T-helper 17 cell (primary cell): ENCODE results near the gene EHBP1. TPM values are rescaled to one million over a fixed set of nuclear protein-coding genes. Genes with fewer than 3 reads are reported as not detected.
"Not testable (repeated sequence)": the region's sequence is repeated elsewhere in the genome, so short reads cannot be mapped to it uniquely, and the experiment has no call there.

Experiments
- ATAC-seq: fragments of 150-1000 bp; cut with Tn5 transposase; 2 replicates; pipeline ENCODE4 v1.10.0; 2021; ENCODE audit warnings: mild to moderate bottlenecking, moderate library complexity
- DNase-seq, 3 donors: peaks; one replicate each; pipeline versions ENCODE4 v3.0.0 to v3.0.0-alpha.2; 2020 to 2021
- H3K9me3 ChIP-seq: one replicate; pipeline ENCODE4 v1.7.0; 2013; ENCODE audit warnings: low read length, mild to moderate bottlenecking; ENCODE audit not compliant: control insufficient read depth, poor library complexity, severe bottlenecking
- H3K27ac Mint-ChIP-seq: one replicate; pipeline ENCODE4 v1.8.0; 2022; ENCODE audit warnings: mild to moderate bottlenecking, moderate library complexity, mixed read lengths
- H3K27me3 Mint-ChIP-seq: one replicate; pipeline ENCODE4 v1.8.0; 2022; ENCODE audit warnings: mixed read lengths
- H3K36me3 Mint-ChIP-seq: one replicate; pipeline ENCODE4 v1.8.0; 2022; ENCODE audit warnings: low read depth, mixed read lengths
- H3K4me1 Mint-ChIP-seq: one replicate; pipeline ENCODE4 v1.8.0; 2022; ENCODE audit warnings: mild to moderate bottlenecking, mixed read lengths
- H3K4me3 Mint-ChIP-seq: one replicate; pipeline ENCODE4 v1.8.0; 2022; ENCODE audit warnings: mild to moderate bottlenecking, moderate library complexity, mixed read lengths
- total RNA-seq, 4 donors: library from RNA in 2 of 4; stranded (reverse) in 2 of 4; gene quantifications; one replicate each; pipeline ENCODE4 v1.2.3 and lab custom pipeline; 2022 to 2026

EHBP1 gene
- total RNA-seq, 2 donors from 2014 or later: 24.5 to 28.2 TPM

DNA sequence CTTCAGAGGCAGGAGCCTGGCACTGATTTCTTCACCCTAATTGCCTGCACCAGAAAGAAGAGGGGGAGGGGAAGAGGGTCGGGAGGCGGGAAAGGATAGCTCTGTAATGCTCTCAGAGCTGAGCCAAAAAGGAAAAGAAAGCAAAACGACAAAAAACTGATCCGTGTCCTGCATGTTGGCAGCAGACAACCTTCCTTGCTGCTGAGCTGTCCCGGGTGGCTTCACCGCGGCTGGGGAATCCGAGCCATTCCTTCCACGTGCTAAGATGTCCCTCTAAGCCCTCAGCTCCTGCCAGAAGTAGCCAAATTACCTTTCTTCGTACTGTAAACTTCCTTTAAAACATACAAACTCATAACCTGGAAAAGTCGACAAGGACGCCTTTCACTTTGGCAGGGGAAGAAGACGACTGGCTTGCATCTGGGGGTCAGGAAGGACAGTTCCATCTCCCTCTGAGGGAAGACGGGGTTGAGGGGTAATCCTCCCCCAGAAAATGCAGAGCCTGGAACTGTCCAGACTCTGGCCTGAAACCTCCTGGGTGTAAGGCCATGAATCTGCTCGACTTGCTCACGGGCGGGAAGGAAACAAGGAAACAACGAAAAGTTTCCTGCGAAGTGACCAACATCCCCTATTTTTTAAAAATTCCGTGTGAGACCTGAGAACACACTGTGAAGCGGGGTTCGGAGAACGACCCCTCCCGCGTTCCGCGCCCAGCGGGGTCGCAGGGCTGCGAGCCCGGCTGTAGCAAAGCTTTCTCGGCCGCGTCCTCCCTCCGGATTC is 352.8 kb downstream of the EHBP1 start:
- Mint-ChIP-seq H3K27ac (no peak overlapping the region), H3K36me3 (peaks cover 6% of the 10 kb centered on the region), H3K4me1 (peaks cover 28% of the 10 kb centered on the region), H3K4me3 (peak overlapping the region; percentile 75), H3K27me3 (peaks cover 74% of the 10 kb centered on the region)
- no peak for ATAC-seq
- DNase-seq: no peak
- H3K9me3 ChIP-seq: peaks cover 3% of the 10 kb centered on the region

- DNase-seq (no peak), ATAC-seq (peak; percentile 21)
- H3K9me3 ChIP-seq: peaks cover 3% of the 10 kb centered on the region
- Mint-ChIP-seq H3K27ac (no peak overlapping the region), H3K27me3 (peaks cover 74% of the 10 kb centered on the region), H3K36me3 (peaks cover 6% of the 10 kb centered on the region), H3K4me1 (peaks cover 24% of the 10 kb centered on the region), H3K4me3 (peak overlapping the region; percentile 75)
These were observed 353.6 kb downstream of the EHBP1 start for GRCh38 chr2:63058921-63059792.

- peaks cover 6% of the 10 kb centered on the region for H3K36me3 Mint-ChIP-seq
- ATAC-seq: no peak
These were observed 354.4 kb downstream of the EHBP1 start for GRCh38 chr2:63059793-63060471.

GRCh38 chr2:63060472-63060991 is 355.0 kb downstream of the EHBP1 start:
- H3K9me3 ChIP-seq: peaks cover 3% of the 10 kb centered on the region
- ATAC-seq (no peak), DNase-seq (no peak)
- peaks cover 6% of the 10 kb centered on the region for H3K36me3 Mint-ChIP-seq
- peaks cover 68% of the 10 kb centered on the region for H3K27me3 Mint-ChIP-seq
- no peak overlapping the region for H3K27ac Mint-ChIP-seq
- H3K4me3 Mint-ChIP-seq: no peak overlapping the region
- peaks cover 22% of the 10 kb centered on the region for H3K4me1 Mint-ChIP-seq

More at GRCh38 chr2:63059793-63060471, 354.4 kb downstream of the EHBP1 start:
- no peak for DNase-seq
- Mint-ChIP-seq H3K4me3 (peak overlapping the region; percentile 31), H3K27me3 (peaks cover 72% of the 10 kb centered on the region), H3K4me1 (peaks cover 22% of the 10 kb centered on the region), H3K27ac (no peak overlapping the region)
- peaks cover 3% of the 10 kb centered on the region for H3K9me3 ChIP-seq

- Mint-ChIP-seq H3K27me3 (peaks cover 56% of the 10 kb centered on the region), H3K4me3 (no peak overlapping the region), H3K27ac (no peak overlapping the region), H3K36me3 (peaks cover 4% of the 10 kb centered on the region), H3K4me1 (peaks cover 3% of the 10 kb centered on the region)
- ATAC-seq (no peak), DNase-seq (no peak)
- peaks cover 3% of the 10 kb centered on the region for H3K9me3 ChIP-seq
These were observed 358.7 kb downstream of the EHBP1 start for GRCh38 chr2:63064197-63064596.

GRCh38 chr2:63064661-63065060 is 359.1 kb downstream of the EHBP1 start:
- H3K27me3 Mint-ChIP-seq: peaks cover 61% of the 10 kb centered on the region
- H3K4me3 Mint-ChIP-seq: no peak overlapping the region
- DNase-seq (no peak), ATAC-seq (no peak)
- H3K27ac Mint-ChIP-seq: no peak overlapping the region
- H3K36me3 Mint-ChIP-seq: peaks cover 4% of the 10 kb centered on the region
- H3K9me3 ChIP-seq: peaks cover 3% of the 10 kb centered on the region
- peaks cover 3% of the 10 kb centered on the region for H3K4me1 Mint-ChIP-seq

GRCh38 chr2:63066265-63066664 is 360.8 kb downstream of the EHBP1 start:
- peaks cover 2% of the 10 kb centered on the region for H3K36me3 Mint-ChIP-seq
- H3K4me1 Mint-ChIP-seq: no peaks in the 10 kb centered on the region
- ATAC-seq (no peak), DNase-seq (no peak)
- H3K9me3 ChIP-seq: peaks cover under 1% of the 10 kb centered on the region
- peaks cover 54% of the 10 kb centered on the region for H3K27me3 Mint-ChIP-seq
- no peak overlapping the region for H3K27ac Mint-ChIP-seq
- H3K4me3 Mint-ChIP-seq: no peak overlapping the region

GRCh38 chr2:63066838-63067237 is 361.3 kb downstream of the EHBP1 start:
- Mint-ChIP-seq H3K36me3 (peaks cover 2% of the 10 kb centered on the region), H3K27ac (no peak overlapping the region), H3K4me3 (no peak overlapping the region), H3K4me1 (no peaks in the 10 kb centered on the region), H3K27me3 (peaks cover 48% of the 10 kb centered on the region)
- no peaks in the 10 kb centered on the region for H3K9me3 ChIP-seq
- ATAC-seq: no peak
- DNase-seq: no peak

DNA sequence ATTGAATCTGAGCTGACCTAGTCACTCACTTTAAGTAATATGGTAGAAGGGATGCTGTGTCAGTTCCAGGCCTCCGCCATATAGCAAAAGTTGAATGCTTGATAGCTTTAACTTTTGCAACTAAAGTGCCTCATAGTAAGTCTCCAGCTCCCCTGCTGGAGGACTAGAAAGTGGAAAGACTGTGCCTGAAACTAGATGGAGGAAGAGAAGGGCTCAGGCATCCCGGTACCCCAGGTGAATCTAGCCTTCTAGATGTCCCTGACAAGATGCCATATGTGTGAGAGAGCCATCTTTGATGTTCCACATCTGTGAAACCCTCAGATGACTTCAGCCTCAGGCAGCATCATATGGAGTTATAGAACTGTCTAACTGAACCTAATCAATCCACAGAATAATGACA is 366.2 kb downstream of the EHBP1 start:
- peaks cover 2% of the 10 kb centered on the region for H3K36me3 Mint-ChIP-seq
- no peak for ATAC-seq
- H3K4me1 Mint-ChIP-seq: no peaks in the 10 kb centered on the region
- no peaks in the 10 kb centered on the region for H3K9me3 ChIP-seq
- H3K27ac Mint-ChIP-seq: no peak overlapping the region
- no peak for DNase-seq
- H3K4me3 Mint-ChIP-seq: no peak overlapping the region
- H3K27me3 Mint-ChIP-seq: peaks cover 43% of the 10 kb centered on the region

GRCh38 chr2:63073994-63074393 is 368.5 kb downstream of the EHBP1 start:
- H3K4me1 Mint-ChIP-seq: no peaks in the 10 kb centered on the region
- peaks cover 49% of the 10 kb centered on the region for H3K27me3 Mint-ChIP-seq
- H3K27ac Mint-ChIP-seq: no peak overlapping the region
- ATAC-seq: no peak
- no peaks in the 10 kb centered on the region for H3K36me3 Mint-ChIP-seq
- DNase-seq: no peak
- no peak overlapping the region for H3K4me3 Mint-ChIP-seq
- no peaks in the 10 kb centered on the region for H3K9me3 ChIP-seq

DNA sequence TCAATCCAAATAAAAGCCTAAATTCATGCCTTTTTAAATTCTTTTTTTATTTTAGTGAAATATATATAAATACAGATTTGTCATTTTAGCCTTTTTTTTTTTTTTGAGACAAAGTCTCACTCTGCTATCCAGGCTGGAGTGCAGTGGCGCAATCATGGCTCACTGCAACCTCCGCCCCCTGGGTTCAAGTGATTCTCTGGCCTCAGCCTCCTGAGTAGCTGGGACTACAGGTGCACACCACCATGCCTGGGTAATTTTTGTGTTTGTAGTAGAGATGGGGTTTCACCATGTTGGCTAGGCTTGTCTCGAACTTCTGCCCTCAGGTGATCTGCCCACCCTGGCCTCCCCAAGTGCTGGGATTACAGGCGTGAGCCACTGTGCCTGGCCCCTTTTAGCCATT is 368.9 kb downstream of the EHBP1 start:
- peaks cover 46% of the 10 kb centered on the region for H3K27me3 Mint-ChIP-seq
- H3K27ac Mint-ChIP-seq, ATAC-seq: not testable (repeated sequence)

DNA sequence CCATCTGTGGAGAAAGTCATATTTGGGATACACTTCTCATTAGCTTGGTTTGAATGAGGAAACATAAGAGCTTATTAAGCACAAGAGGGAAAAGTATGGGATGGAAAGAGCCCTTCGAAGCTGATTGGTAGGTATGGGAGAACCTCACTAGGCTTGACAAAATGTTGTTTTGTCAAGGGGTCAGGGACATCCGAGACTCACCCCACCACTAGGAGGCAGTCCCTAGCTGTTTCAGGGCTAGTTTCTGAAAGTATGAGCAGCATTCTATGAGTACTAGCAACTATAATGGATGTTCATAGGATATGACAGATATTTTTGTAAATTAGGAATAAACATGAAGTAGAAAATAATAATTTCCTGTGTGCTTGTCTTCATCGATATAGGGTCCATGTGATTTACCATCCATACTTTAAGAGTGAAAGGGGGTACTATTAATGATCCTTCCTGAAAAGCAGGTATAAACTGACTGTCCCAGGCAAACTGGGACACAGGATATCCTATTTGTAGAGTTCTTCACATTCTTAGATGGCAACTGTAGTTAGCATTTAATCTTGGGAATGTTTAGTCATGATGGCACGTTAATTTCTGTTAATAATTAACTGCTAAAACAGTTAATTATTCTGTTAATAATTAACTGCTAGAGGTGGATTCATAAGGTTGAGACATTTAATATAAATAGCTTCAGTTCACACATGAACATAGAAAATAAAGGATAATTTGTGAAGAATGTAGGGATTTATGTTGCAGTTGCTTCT is 373.5 kb downstream of the EHBP1 start:
- no peak for ATAC-seq
- DNase-seq: no peak
- Mint-ChIP-seq H3K4me1 (no peaks in the 10 kb centered on the region), H3K4me3 (no peak overlapping the region), H3K27me3 (peaks cover 36% of the 10 kb centered on the region), H3K36me3 (no peaks in the 10 kb centered on the region), H3K27ac (no peak overlapping the region)
- H3K9me3 ChIP-seq: no peaks in the 10 kb centered on the region

More for the DNA sequence above, 368.9 kb downstream of the EHBP1 start:
- H3K9me3 ChIP-seq, DNase-seq, H3K4me1 Mint-ChIP-seq, H3K36me3 Mint-ChIP-seq, H3K4me3 Mint-ChIP-seq: not testable (repeated sequence)
